HuH-7 (cell line): ENCODE data around the gene ITGA2B.
A peak's percentile ranks its signal among the peaks of the same experiment; 100 is the strongest.
"Not testable (repeated sequence)": the region's sequence is repeated elsewhere in the genome, so short reads cannot be mapped to it uniquely, and the experiment has no call there.

Experiments
- DNase-seq: peaks from one replicate; pipeline ENCODE4 v3.0.0; 2011; ENCODE audit warnings: low spot score

ITGA2B gene

GRCh38 chr17:44351961-44352827 is 37.3 kb downstream of the ITGA2B start:
- DNase-seq: no peak

GRCh38 chr17:44351464-44351863 is 38.0 kb downstream of the ITGA2B start:
- no peak for DNase-seq

- DNase-seq: peak; percentile 97
Observed at GRCh38 chr17:44350733-44351226, 38.7 kb downstream of the ITGA2B start.

GRCh38 chr17:44349553-44350070 is 39.8 kb downstream of the ITGA2B start:
- DNase-seq: no peak

- no peak for DNase-seq
Observed at GRCh38 chr17:44348988-44349364, 40.5 kb downstream of the ITGA2B start.

GRCh38 chr17:44348234-44348987 is 41.0 kb downstream of the ITGA2B start:
- no peak for DNase-seq

GRCh38 chr17:44347206-44348055 is 42.0 kb downstream of the ITGA2B start:
- not testable (repeated sequence) for DNase-seq

GRCh38 chr17:44346064-44346844 is 43.2 kb downstream of the ITGA2B start:
- no peak for DNase-seq

- DNase-seq: no peak
Observed at GRCh38 chr17:44345454-44346026, 43.9 kb downstream of the ITGA2B start.

GRCh38 chr17:44344939-44345453 is 44.5 kb downstream of the ITGA2B start, which contains the start of gene GRN:
Gene GRN (plus strand): TSS chr17:44345302. CDS start chr17:44349165, 3,863 bp downstream.
- DNase-seq: peak; percentile 99

GRCh38 chr17:44343510-44344209 is 45.8 kb downstream of the ITGA2B start:
- no peak for DNase-seq

- not testable (repeated sequence) for DNase-seq
Observed at GRCh38 chr17:44340553-44340952, 48.9 kb downstream of the ITGA2B start.

GRCh38 chr17:44338702-44339101 is 50.7 kb downstream of the ITGA2B start:
- DNase-seq: no peak

- DNase-seq: no peak
Observed at GRCh38 chr17:44335968-44336367, 53.5 kb downstream of the ITGA2B start.

- DNase-seq: no peak
Observed at GRCh38 chr17:44335564-44335963, 53.9 kb downstream of the ITGA2B start.

GRCh38 chr17:44334727-44335126 is 54.7 kb downstream of the ITGA2B start:
- DNase-seq: no peak

- no peak for DNase-seq
Observed at GRCh38 chr17:44334315-44334714, 55.1 kb downstream of the ITGA2B start.

GRCh38 chr17:44333371-44333770 is 56.1 kb downstream of the ITGA2B start:
- no peak for DNase-seq

GRCh38 chr17:44331249-44331760 is 58.1 kb downstream of the ITGA2B start:
- peak; percentile 71 for DNase-seq
